BJ (cell line): Measurements from ENCODE around the gene DGKQ. TPM values are rescaled to one million over a fixed set of nuclear protein-coding genes. Genes with fewer than 3 reads are reported as not detected.

Experiments
- CTCF ChIA-PET: fragments of 350-600 bp; formaldehyde crosslinking; extraction: SDS; loops from one replicate; lab custom pipeline; 2021; ENCODE audit warnings: antibody characterized with exemption, inconsistent platforms; lab: Yijun Ruan, JAX
- POLR2A ChIA-PET: fragments of 300-600 bp; sonication (Branson Sonifier 250); formaldehyde crosslinking; extraction: SDS; loops from one replicate; lab custom pipeline; 2021; ENCODE audit warnings: antibody characterized with exemption; lab: Charles Lee
- DNase-seq: peaks from one replicate; pipeline ENCODE4 v3.0.0-alpha.2; 2011; ENCODE audit warnings: low read depth
- H3K27me3 ChIP-seq: 2 replicates; pipeline ENCODE4 v1.6.0; 2011; ENCODE audit warnings: low read length; ENCODE audit not compliant: control insufficient read depth, insufficient read depth
- H3K36me3 ChIP-seq: 2 replicates; pipeline ENCODE4 v1.5.1; 2011; ENCODE audit warnings: low read length; ENCODE audit not compliant: control insufficient read depth, insufficient read depth
- H3K4me3 ChIP-seq: 2 replicates; pipeline ENCODE4 v1.5.1; 2011; ENCODE audit warnings: low read depth, mild to moderate bottlenecking, control low read depth, low read length
- polyA plus RNA-seq: library from polyadenylated mRNA; depleted of rRNA; stranded (reverse); fragments of >200 nt; gene quantifications from 2 replicates; pipeline ENCODE4 v1.2.3, GENCODE V29; 2011
- TF ChIP-seq, protein P1 (sequence below): IDR thresholded peaks from 2 replicates; pipeline ENCODE4 v1.5.1; 2011; ENCODE audit warnings: low read depth, mild to moderate bottlenecking, control low read depth, inconsistent platforms, low read length, moderate library complexity; ENCODE audit not compliant: insufficient read depth

The DGKQ gene
- polyA plus RNA-seq, 1 experiment: 6.5 TPM

DNA sequence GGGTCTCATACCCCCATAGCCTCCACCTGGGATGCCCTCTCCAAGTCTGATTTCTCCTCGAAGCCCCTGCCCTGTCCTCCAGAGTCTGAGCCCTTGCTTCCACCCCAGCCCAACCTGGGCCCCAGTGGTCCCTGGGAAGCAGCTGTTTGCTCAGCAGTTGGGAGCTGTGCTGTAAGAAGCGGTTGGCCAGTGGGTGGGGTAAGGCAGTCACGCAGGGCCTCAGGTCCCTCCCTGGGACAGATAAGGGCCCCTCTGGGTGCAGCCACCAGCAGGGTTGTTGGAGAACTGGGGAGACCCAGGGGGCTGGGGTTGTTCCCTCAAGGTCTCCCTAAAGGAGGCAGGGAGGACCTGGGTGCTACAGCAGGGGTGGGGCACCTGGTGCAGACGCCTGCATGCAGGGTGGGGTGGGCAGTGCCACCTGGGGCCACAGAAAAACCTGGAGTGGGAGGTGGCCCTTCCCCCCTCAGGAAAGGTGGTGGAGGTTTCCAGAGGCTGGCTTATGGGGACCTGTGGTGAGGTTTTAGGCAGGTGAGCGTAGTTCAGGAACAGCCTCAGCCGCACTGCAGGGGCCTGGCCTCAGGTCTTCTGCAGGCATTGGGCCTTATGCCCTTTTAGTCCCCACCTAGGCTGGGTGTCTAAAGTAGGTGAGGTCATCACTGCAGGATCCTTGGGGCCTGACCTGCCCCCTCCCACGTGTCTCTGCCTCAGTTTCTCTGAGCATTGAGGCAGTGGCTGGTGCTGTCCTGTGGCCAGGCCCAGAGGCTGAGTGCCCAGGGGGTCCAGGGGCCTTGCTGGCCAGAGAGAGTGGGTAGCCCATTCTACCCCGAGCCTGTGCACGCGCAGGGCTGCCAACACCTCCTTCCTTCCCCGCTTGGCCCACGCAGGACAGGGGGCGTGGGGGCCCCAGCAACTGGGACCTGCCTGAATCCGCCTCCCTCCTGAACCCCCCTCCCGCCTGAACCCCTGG lies 22.9 kb upstream of the DGKQ start:
- peaks cover 24% of the 10 kb centered on the region for H3K27me3 ChIP-seq
- no peak for DNase-seq
- no peak overlapping the region for H3K4me3 ChIP-seq
- TF ChIP-seq, protein P1, sequence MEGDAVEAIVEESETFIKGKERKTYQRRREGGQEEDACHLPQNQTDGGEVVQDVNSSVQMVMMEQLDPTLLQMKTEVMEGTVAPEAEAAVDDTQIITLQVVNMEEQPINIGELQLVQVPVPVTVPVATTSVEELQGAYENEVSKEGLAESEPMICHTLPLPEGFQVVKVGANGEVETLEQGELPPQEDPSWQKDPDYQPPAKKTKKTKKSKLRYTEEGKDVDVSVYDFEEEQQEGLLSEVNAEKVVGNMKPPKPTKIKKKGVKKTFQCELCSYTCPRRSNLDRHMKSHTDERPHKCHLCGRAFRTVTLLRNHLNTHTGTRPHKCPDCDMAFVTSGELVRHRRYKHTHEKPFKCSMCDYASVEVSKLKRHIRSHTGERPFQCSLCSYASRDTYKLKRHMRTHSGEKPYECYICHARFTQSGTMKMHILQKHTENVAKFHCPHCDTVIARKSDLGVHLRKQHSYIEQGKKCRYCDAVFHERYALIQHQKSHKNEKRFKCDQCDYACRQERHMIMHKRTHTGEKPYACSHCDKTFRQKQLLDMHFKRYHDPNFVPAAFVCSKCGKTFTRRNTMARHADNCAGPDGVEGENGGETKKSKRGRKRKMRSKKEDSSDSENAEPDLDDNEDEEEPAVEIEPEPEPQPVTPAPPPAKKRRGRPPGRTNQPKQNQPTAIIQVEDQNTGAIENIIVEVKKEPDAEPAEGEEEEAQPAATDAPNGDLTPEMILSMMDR: no peak
- H3K36me3 ChIP-seq: peaks cover 3% of the 10 kb centered on the region; the same call in 1 of the 2 replicates
- ChIA-PET CTCF (interaction anchor here (1.0 kb wide), 1 partner anchor 12 kb away, joined by 3 read pairs; no protein-coding TSS in a partner anchor), POLR2A (no interaction called here)

- H3K36me3 ChIP-seq: peaks cover 4% of the 10 kb centered on the region
- DNase-seq: no peak
- H3K4me3 ChIP-seq: no peak overlapping the region
- POLR2A ChIA-PET: no interaction called here
- H3K27me3 ChIP-seq: peaks cover 22% of the 10 kb centered on the region
- TF ChIP-seq, protein P1: no peak
- CTCF ChIA-PET: interaction anchor here (0.5 kb wide), 1 partner anchor 1111 kb away, joined by 3 read pairs; no protein-coding TSS in a partner anchor
These were observed 22.1 kb upstream of the DGKQ start for GRCh38 chr4:995311-996026.

GRCh38 chr4:993111-994029 lies 20.0 kb upstream of the DGKQ start, which contains the start of gene SLC26A1:
Gene SLC26A1, minus strand, starts transcription at chr4:993404. Its CDS starts 1,701 bp downstream, at chr4:991703.
- Histone ChIP-seq H3K4me3 (no peak within 1 kb of the TSS), H3K36me3 (peaks cover 4% of the 10 kb centered on the region), H3K27me3 (peaks cover 17% of the 10 kb centered on the region)
- no peak for DNase-seq
- ChIA-PET CTCF (interaction anchor here (0.6 kb wide), 1 partner anchor 309 kb away, joined by 3 read pairs; no protein-coding TSS in a partner anchor), POLR2A (no interaction called here)
- TF ChIP-seq, protein P1: no peak

DNA sequence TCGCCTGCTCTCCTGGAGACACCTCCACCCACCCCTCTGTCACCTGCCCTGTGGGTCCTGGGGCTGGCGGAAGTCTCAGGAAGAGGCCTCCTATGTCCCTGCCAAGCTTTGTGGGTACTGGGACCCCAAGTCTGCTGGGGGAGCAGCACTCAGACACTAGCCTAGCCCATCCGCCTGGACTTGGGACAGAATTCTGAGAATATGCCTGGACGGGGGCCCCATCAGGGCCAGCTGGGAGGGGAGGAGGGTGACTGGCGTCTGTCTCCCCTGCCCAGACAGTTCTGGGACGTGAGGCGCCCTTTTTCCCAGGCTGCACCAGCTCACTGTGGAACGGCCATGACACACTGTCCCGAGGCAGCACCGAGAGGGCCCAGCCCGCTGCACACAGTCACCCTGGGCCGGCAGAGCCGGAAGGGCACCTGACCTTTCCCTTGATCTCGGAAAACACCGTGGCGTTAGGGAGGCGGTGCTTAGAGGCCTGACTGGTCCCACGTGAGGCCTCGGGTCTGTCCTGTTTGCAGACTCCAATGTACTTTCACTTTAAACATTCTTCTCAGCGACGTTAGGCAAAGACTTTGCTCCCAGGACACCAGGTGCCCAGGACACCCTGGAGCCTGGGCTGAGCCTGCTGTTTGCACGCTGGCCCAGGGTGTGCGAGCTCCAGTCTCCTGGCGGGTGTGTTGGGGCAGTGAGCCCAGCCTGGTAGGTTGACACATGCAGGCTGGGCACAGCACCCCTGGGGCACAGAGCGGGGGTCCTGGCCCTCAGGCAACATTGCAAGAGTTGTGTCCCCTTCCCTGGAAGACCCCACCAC lies 19.1 kb upstream of the DGKQ start:
- ChIA-PET POLR2A (no interaction called here), CTCF (interaction anchor here (0.6 kb wide), 1 partner anchor 78 kb away, joined by 3 read pairs; no protein-coding TSS in a partner anchor)
- no peak for DNase-seq
- Histone ChIP-seq H3K4me3 (no peak overlapping the region), H3K36me3 (peaks cover 4% of the 10 kb centered on the region), H3K27me3 (peaks cover 10% of the 10 kb centered on the region; the same call in 1 of the 2 replicates)
- TF ChIP-seq, protein P1: no peak
